H1 (cell line): ENCODE results near the gene CCDC71. TPM values are rescaled to one million over a fixed set of nuclear protein-coding genes. Genes with fewer than 3 reads are reported as not detected.

Experiments
- CTCF ChIA-PET: fragments of 300-600 bp; sonication (Branson Sonifier 250); formaldehyde crosslinking; loops from one replicate; lab custom pipeline; 2021; ENCODE audit not compliant: partially characterized antibody; lab: Charles Lee
- POLR2A ChIA-PET: fragments of 300-600 bp; sonication (Branson Sonifier 250); formaldehyde crosslinking; loops from one replicate; lab custom pipeline; 2021; ENCODE audit warnings: inconsistent platforms; ENCODE audit not compliant: partially characterized antibody; lab: Charles Lee
- DNase-seq, 2 experiments: peaks; one replicate each; pipeline versions ENCODE4 v3.0.0 to v3.0.0-alpha.2; 2010 to 2022; ENCODE audit warnings: low spot score in 2 of 2, low read depth in 1 of 2, mixed read lengths in 1 of 2
- FAIRE-seq: peaks from 2 replicates; lab custom pipeline; 2011; peaks lifted over from hg19 to GRCh38; lab: Jason Lieb, UNC
- H2AFZ ChIP-seq: 2 replicates; pipeline ENCODE4 v1.8.1; 2012; ENCODE audit warnings: low read length, inconsistent platforms
- H2AK5ac ChIP-seq: 2 replicates; pipeline ENCODE4 v1.6.1; 2013; ENCODE audit warnings: low read depth, low read length
- H2BK120ac ChIP-seq: replicated peaks from 2 replicates; pipeline ENCODE3; 2013; ENCODE audit warnings: low read depth, low read length, inconsistent platforms
- H2BK12ac ChIP-seq: 2 replicates; pipeline ENCODE4 v1.6.1; 2013; ENCODE audit warnings: low read depth, low read length
- H2BK15ac ChIP-seq: 2 replicates; pipeline ENCODE4 v1.6.1; 2013; ENCODE audit warnings: low read length
- H2BK20ac ChIP-seq: 2 replicates; pipeline ENCODE4 v1.6.1; 2013; ENCODE audit warnings: low read length
- H2BK5ac ChIP-seq: 2 replicates; pipeline ENCODE4 v1.6.1; 2013; ENCODE audit warnings: low read depth, low read length
- H3K14ac ChIP-seq: 2 replicates; pipeline ENCODE4 v1.6.1; 2013; ENCODE audit warnings: inconsistent platforms; ENCODE audit not compliant: insufficient read length
- H3K18ac ChIP-seq: 2 replicates; pipeline ENCODE4 v1.6.1; 2013; ENCODE audit warnings: low read length; ENCODE audit errors: extremely low read depth
- H3K23ac ChIP-seq: 2 replicates; pipeline ENCODE4 v1.6.1; 2013; ENCODE audit warnings: inconsistent platforms; ENCODE audit not compliant: insufficient read length
- H3K23me2 ChIP-seq: 2 replicates; pipeline ENCODE4 v1.6.1; 2013; ENCODE audit warnings: low read depth, low read length
- H3K27ac ChIP-seq: 2 replicates; pipeline ENCODE4 v1.6.1; 2011; ENCODE audit warnings: low read depth, low read length, inconsistent platforms
- H3K27me3 ChIP-seq, 4 experiments: replicated peaks in 1 of 4; 1 replicate in 1 of 4; 2 replicates in 3 of 4; pipeline versions ENCODE4 v1.6.1 to v1.8.1; 2011 to 2013; ENCODE audit warnings: low read length in 3 of 4, mild to moderate bottlenecking in 3 of 4, inconsistent platforms in 2 of 4, mixed read lengths in 2 of 4, moderate library complexity in 1 of 4; ENCODE audit not compliant: control insufficient read depth in 3 of 4, insufficient read depth in 3 of 4; ENCODE audit errors: extremely low read depth in 1 of 4
- H3K36me3 ChIP-seq, 4 experiments: 2 replicates each; pipeline versions ENCODE4 v1.6.1 to v1.8.1; 2011 to 2013; ENCODE audit warnings: mild to moderate bottlenecking in 4 of 4, low read length in 3 of 4, moderate library complexity in 2 of 4, control low read depth in 1 of 4, inconsistent platforms in 1 of 4; ENCODE audit not compliant: insufficient read depth in 4 of 4, control insufficient read depth in 2 of 4
- H3K4ac ChIP-seq: replicated peaks from 2 replicates; pipeline ENCODE3; 2013; ENCODE audit warnings: low read length, low read depth, mixed read lengths, inconsistent platforms; ENCODE audit not compliant: insufficient read length
- H3K4me1 ChIP-seq, 4 experiments: replicated peaks in 1 of 4; 1 replicate in 1 of 4; 2 replicates in 3 of 4; pipeline versions ENCODE4 v1.6.1 to v1.8.1; 2011 to 2013; ENCODE audit warnings: low read length in 3 of 4, inconsistent platforms in 2 of 4, mixed read lengths in 1 of 4; ENCODE audit not compliant: insufficient read depth in 4 of 4, control insufficient read depth in 3 of 4
- H3K4me2 ChIP-seq, 2 experiments: 2 replicates each; pipeline versions ENCODE4 v1.6.1 to v1.8.1; 2011 to 2013; ENCODE audit warnings: low read depth in 2 of 2, low read length in 2 of 2, control low read depth in 1 of 2, inconsistent platforms in 1 of 2, mild to moderate bottlenecking in 1 of 2; ENCODE audit not compliant: insufficient read depth in 1 of 2
- H3K4me3 ChIP-seq, 4 experiments: fragments of 200-600, 300-600 bp in 1 of 4; sonication (generic), shearing (Covaris generic), sonication (Bioruptor Twin) in 1 of 4; 2 replicates each; pipeline versions ENCODE4 v1.5.1 to v1.8.1; 2011 to 2016; ENCODE audit warnings: low read length in 4 of 4, low read depth in 3 of 4, control low read depth in 2 of 4, inconsistent platforms in 2 of 4, mild to moderate bottlenecking in 2 of 4, mixed read lengths in 1 of 4, moderate library complexity in 1 of 4; ENCODE audit not compliant: insufficient read depth in 2 of 4; ENCODE audit errors: extremely low read depth in 1 of 4
- H3K56ac ChIP-seq: replicated peaks from 2 replicates; pipeline ENCODE3; 2013; ENCODE audit warnings: low read depth, mild to moderate bottlenecking, mixed read lengths, low read length, inconsistent platforms; ENCODE audit not compliant: insufficient read length
- H3K79me1 ChIP-seq: 2 replicates; pipeline ENCODE4 v1.6.1; 2013; ENCODE audit warnings: low read depth, low read length, control low read depth
- H3K79me2 ChIP-seq, 2 experiments: 2 replicates each; pipeline versions ENCODE4 v1.6.1 to v1.8.1; 2012 to 2013; ENCODE audit warnings: low read length in 2 of 2, mild to moderate bottlenecking in 2 of 2, inconsistent platforms in 1 of 2; ENCODE audit not compliant: insufficient read depth in 2 of 2, control insufficient read depth in 1 of 2
- H3K9ac ChIP-seq, 4 experiments: replicated peaks in 1 of 4; 1 replicate in 1 of 4; 2 replicates in 3 of 4; pipeline versions ENCODE4 v1.6.1 to v1.8.1; 2011 to 2013; ENCODE audit warnings: low read depth in 3 of 4, low read length in 3 of 4, control low read depth in 2 of 4, mild to moderate bottlenecking in 2 of 4, moderate library complexity in 2 of 4, inconsistent platforms in 1 of 4; ENCODE audit errors: extremely low read depth in 1 of 4
- H3K9me3 ChIP-seq, 2 experiments: 2 replicates each; pipeline versions ENCODE4 v1.6.1 to v1.8.1; 2012 to 2013; ENCODE audit warnings: mild to moderate bottlenecking in 2 of 2, moderate library complexity in 2 of 2, control low read depth in 1 of 2, inconsistent platforms in 1 of 2, low read depth in 1 of 2, low read length in 1 of 2, mixed read lengths in 1 of 2; ENCODE audit not compliant: insufficient read depth in 2 of 2
- H4K20me1 ChIP-seq, 2 experiments: replicated peaks in 1 of 2; 2 replicates each; pipeline versions ENCODE3 to v1.8.1; 2011 to 2013; ENCODE audit warnings: inconsistent platforms in 2 of 2, low read length in 2 of 2, mild to moderate bottlenecking in 1 of 2; ENCODE audit not compliant: insufficient read depth in 2 of 2, control insufficient read depth in 1 of 2
- H4K5ac ChIP-seq: 2 replicates; pipeline ENCODE4 v1.6.1; 2013; ENCODE audit warnings: low read length, low read depth, mixed read lengths, inconsistent platforms; ENCODE audit not compliant: insufficient read length
- H4K8ac ChIP-seq: 2 replicates; pipeline ENCODE4 v1.8.0; 2013; ENCODE audit warnings: mild to moderate bottlenecking, moderate library complexity, low read length, inconsistent platforms; ENCODE audit not compliant: insufficient read depth; ENCODE audit errors: extremely low read depth
- H4K91ac ChIP-seq: replicated peaks from 2 replicates; pipeline ENCODE3; 2013; ENCODE audit warnings: low read length, mixed read lengths, inconsistent platforms; ENCODE audit not compliant: insufficient read length
- ATF2 ChIP-seq: IDR thresholded peaks from 2 replicates; pipeline ENCODE4 v1.6.1; 2012; ENCODE audit warnings: low read length, inconsistent platforms
- BRCA1 ChIP-seq: IDR thresholded peaks from 2 replicates; pipeline ENCODE4 v1.6.1; 2012; ENCODE audit warnings: low read depth, low read length, improper control_type of control experiment
- CHD1 ChIP-seq: IDR thresholded peaks from 2 replicates; pipeline ENCODE4 v1.6.1; 2012; ENCODE audit warnings: low read depth, low read length, improper control_type of control experiment
- CTCF ChIP-seq, 3 experiments: IDR thresholded peaks; 1 replicate in 2 of 3; 2 replicates in 1 of 3; pipeline versions ENCODE4 v1.5.1 to v1.6.1; 2011; ENCODE audit warnings: low read length in 3 of 3, mild to moderate bottlenecking in 3 of 3, inconsistent platforms in 2 of 3, low read depth in 1 of 3, moderate library complexity in 1 of 3; ENCODE audit not compliant: insufficient read depth in 1 of 3; ENCODE audit errors: control extremely low read depth in 1 of 3
- HDAC6 ChIP-seq: IDR thresholded peaks from one replicate; pipeline ENCODE4 v1.7.1; 2012; ENCODE audit warnings: low read depth, mild to moderate bottlenecking, inconsistent platforms, low read length, moderate library complexity
- NANOG ChIP-seq: IDR thresholded peaks from 2 replicates; pipeline ENCODE4 v1.6.1; 2011; ENCODE audit warnings: low read length, low read depth, mild to moderate bottlenecking, inconsistent platforms; ENCODE audit not compliant: insufficient read depth, poor library complexity, severe bottlenecking
- SIN3A ChIP-seq, 2 experiments: IDR thresholded peaks in 1 of 2; conservative IDR thresholded peaks in 1 of 2; 2 replicates each; pipeline ENCODE4 v1.6.1; 2011 to 2012; ENCODE audit warnings: low read length in 2 of 2, improper control_type of control experiment in 1 of 2, low read depth in 1 of 2, mild to moderate bottlenecking in 1 of 2
- WGBS, 2 experiments: shearing (Covaris generic) in 1 of 2; methylation state at CpG; one replicate each; pipeline versions ENCODE4 v1.1.6 to v1.1.7; 2013 to 2015; ENCODE audit warnings: low lambda C conversion rate in 2 of 2, mixed read lengths in 2 of 2, inconsistent platforms in 1 of 2, low coverage in 1 of 2, missing lambda C conversion rate in 1 of 2; ENCODE audit not compliant: insufficient replicate concordance in 2 of 2, insufficient coverage in 1 of 2, insufficient read length in 1 of 2; ENCODE audit errors: extremely low coverage in 1 of 2, missing lambda C conversion rate in 1 of 2; 5-methylcytosine and 5-hydroxymethylcytosine counted together
- polyA plus RNA-seq, 7 experiments: library from polyadenylated mRNA; depleted of rRNA in 3 of 7; stranded (reverse) in 5 of 7; unstranded in 2 of 7; fragments of >200 nt in 5 of 7; fragments of 200-250 nt in 2 of 7; gene quantifications; 1 replicate in 5 of 7; 2 replicates in 1 of 7; 4 replicates in 1 of 7; pipeline versions ENCODE4 v1.2.1 to v1.2.3, GENCODE V29; 2011 to 2013; ENCODE audit warnings: missing spikeins in 2 of 7, mixed read lengths in 2 of 7
- total RNA-seq: library from RNA; stranded (reverse); fragmentation: NEBNext Ultra II Directional; extraction: Animal tissue kit (Norgen Biotek cat#: 25700); gene quantifications from 2 replicates; pipeline ENCODE4 v1.2.1, GENCODE V29; 2021

CCDC71 gene
- total and polyA plus RNA-seq, 2 of the 8 experiments (the other 6 are each of a cell fraction or from before 2014, with no cell fraction given) = 26.7 to 57.4 TPM

GRCh38 chr3:49158103-49158709, 7.9 kb downstream of the CCDC71 start:
- no peaks in the 10 kb centered on the region for H3K27me3 ChIP-seq
- no peak overlapping the region for H3K4ac ChIP-seq
- POLR2A ChIA-PET = interaction anchor here (1.0 to 1.6 kb wide), 7 partner anchors 8 to 50 kb away, joined by 3 to 6 read pairs (median 4); partner anchors contain the start of gene LAMB2
- no peak overlapping the region for H2BK120ac ChIP-seq
- H4K5ac ChIP-seq = no peak overlapping the region
- H2AK5ac ChIP-seq = no peak overlapping the region
- no peak overlapping the region for H3K27ac ChIP-seq
- H3K4me2 ChIP-seq = no peak overlapping the region
- H2AFZ ChIP-seq = no peak overlapping the region
- H3K9me3 ChIP-seq = no peaks in the 10 kb centered on the region
- peaks cover 0 to 17% of the 10 kb centered on the region in 2 experiments for H4K20me1 ChIP-seq
- H2BK20ac ChIP-seq = no peak overlapping the region
- no peak overlapping the region for H3K9ac ChIP-seq
- no peak overlapping the region for H3K56ac ChIP-seq
- H3K18ac ChIP-seq = no peak overlapping the region
- no peak overlapping the region for H2BK5ac ChIP-seq
- no peak overlapping the region for H3K14ac ChIP-seq
- peak; percentile 86 for FAIRE-seq
- no peaks in the 10 kb centered on the region for H3K23me2 ChIP-seq
- no peak overlapping the region for H2BK15ac ChIP-seq
- CTCF ChIA-PET = interaction anchor here (0.5 to 5.1 kb wide), 24 partner anchors 11 to 401 kb away, joined by 3 to 43 read pairs (median 6); partner anchors contain the start of genes CCDC71, KLHDC8B, LAMB2 and NDUFAF3
- no peaks in the 10 kb centered on the region for H3K79me2 ChIP-seq
- H3K23ac ChIP-seq = no peak overlapping the region
- H4K91ac ChIP-seq = peak overlapping the region; percentile 58
- peak in 1 of 2 experiments; percentile 75 for DNase-seq
- no peak overlapping the region for H2BK12ac ChIP-seq
- no peak overlapping the region for H4K8ac ChIP-seq
- no peak overlapping the region for H3K4me3 ChIP-seq
- peaks cover 9% of the 10 kb centered on the region for H3K79me1 ChIP-seq
- no peaks in the 10 kb centered on the region for H3K4me1 ChIP-seq
- 72% methylated on average over 5 of the region's 5 CpGs; no CpG with 5 or more reads in 1 of the 2 experiments for WGBS, 2 experiments
- peaks cover 2 to 7% (median 4%) of the 10 kb centered on the region in 4 experiments; a peak in 5 of 8 replicates for H3K36me3 ChIP-seq
- peak in 1 of 2 experiments; percentile 61; a peak in 1 of 4 replicates for TF ChIP-seq SIN3A (conservative IDR thresholded peaks at IDR 0.05 in 1 of 2, IDR thresholded peaks at IDR 0.05 in 1 of 2; ENCODE audit: low read depth in 1 of 2, low read length in 2 of 2)
- TF ChIP-seq ATF2 = no peak
- TF ChIP-seq NANOG = no peak
- no peak for TF ChIP-seq BRCA1
- TF ChIP-seq CHD1 = no peak
- peak in 2 of 3 experiments; percentile 66 to 84; a peak in 3 of 4 replicates for TF ChIP-seq CTCF (IDR thresholded peaks at IDR 0.05; ENCODE audit: control extremely low read depth in 1 of 3, insufficient read depth in 1 of 3, low read depth in 1 of 3, low read length in 3 of 3)
- no peak for TF ChIP-seq HDAC6
